ENCODE data around the gene IKZF1. TPM values are rescaled to one million over a fixed set of nuclear protein-coding genes. Genes with fewer than 3 reads are reported as not detected.

IKZF1 gene
- total and polyA plus RNA-seq, 2 donors (not counting 1 experiment from before 2014, with no cell fraction given): 0.01 TPM; not detected in 1

DNA sequence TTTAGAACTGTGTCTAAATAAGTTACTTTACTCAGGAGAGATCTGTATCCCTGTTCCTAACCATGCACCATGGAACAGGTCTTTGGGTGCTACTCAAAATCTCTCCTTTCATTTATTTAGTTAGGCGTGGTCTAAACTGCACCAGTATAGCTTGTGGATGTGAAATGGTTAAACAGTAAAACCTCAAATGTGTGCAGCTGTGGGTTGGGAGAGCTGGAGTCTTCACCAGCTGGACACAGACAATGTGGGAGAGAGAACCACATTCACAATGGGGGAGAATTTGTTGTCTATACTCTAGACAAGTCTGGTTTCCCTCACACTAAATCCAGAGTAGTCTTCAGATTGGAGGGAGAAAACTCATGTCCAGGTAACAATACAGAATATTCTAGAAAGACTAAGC is 31.2 kb upstream of the IKZF1 start:
- no peaks in the 10 kb centered on the region for H3K9me3 ChIP-seq (ENCODE audit: control insufficient read depth, insufficient read depth, low read depth, low read length)
- no peaks in the 10 kb centered on the region for H3K4me1 ChIP-seq (ENCODE audit: control insufficient read depth, extremely low read depth, insufficient read depth, low read length)

DNA sequence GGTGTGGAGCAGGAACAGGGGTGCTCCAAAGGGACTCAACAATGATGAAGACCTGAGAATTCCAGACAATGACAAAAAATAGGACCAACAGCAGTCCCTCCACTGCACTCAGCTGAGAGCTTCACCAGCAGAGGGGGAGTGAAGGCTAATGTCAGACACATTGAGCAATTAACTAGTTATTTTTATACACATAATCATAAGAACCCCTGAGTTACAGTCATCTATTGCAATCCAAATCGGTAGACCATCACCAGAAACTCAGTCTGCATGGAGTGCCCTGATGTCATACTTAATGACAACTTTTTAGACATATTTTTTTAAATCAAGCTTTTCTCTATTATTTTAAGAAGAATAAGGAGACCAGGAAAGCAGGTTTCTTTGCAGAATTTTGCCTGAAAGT is 30.6 kb upstream of the IKZF1 start:
- DNase-seq (ENCODE audit: low read depth in 2 of 2): no peak
- no peak overlapping the region for H3K27ac ChIP-seq (ENCODE audit: insufficient read depth, low read length)

More for the DNA sequence above, 31.2 kb upstream of the IKZF1 start:
- Histone ChIP-seq H4K20me1 (ENCODE audit: control insufficient read depth, extremely low read depth, insufficient read depth, low read length) (no peaks in the 10 kb centered on the region), H3K4me2 (ENCODE audit: extremely low read depth, insufficient read depth, low read length) (no peak overlapping the region), H3K27ac (ENCODE audit: insufficient read depth, low read length) (no peak overlapping the region), H3K27me3 (ENCODE audit: control insufficient read depth, insufficient read depth, low read length) (no peaks in the 10 kb centered on the region), H2AFZ (ENCODE audit: low read length) (no peak overlapping the region), H3K9ac (ENCODE audit: insufficient read depth, low read length) (no peak overlapping the region), H3K36me3 (ENCODE audit: control insufficient read depth, insufficient read depth, low read length) (no peaks in the 10 kb centered on the region), H3K4me3 (replicated peaks in 1 of 4; ENCODE audit: control extremely low read depth in 1 of 4, insufficient read depth in 1 of 4, low read depth in 3 of 4, low read length in 4 of 4) (no peak overlapping the region), H3K79me2 (ENCODE audit: control insufficient read depth, insufficient read depth, low read length) (no peaks in the 10 kb centered on the region)
- no peak for DNase-seq (ENCODE audit: low read depth in 2 of 2)
- no peak for TF ChIP-seq EZH2 (IDR thresholded peaks at IDR 0.05; ENCODE audit: low read length, missing control alignments)
- TF ChIP-seq, protein P1, sequence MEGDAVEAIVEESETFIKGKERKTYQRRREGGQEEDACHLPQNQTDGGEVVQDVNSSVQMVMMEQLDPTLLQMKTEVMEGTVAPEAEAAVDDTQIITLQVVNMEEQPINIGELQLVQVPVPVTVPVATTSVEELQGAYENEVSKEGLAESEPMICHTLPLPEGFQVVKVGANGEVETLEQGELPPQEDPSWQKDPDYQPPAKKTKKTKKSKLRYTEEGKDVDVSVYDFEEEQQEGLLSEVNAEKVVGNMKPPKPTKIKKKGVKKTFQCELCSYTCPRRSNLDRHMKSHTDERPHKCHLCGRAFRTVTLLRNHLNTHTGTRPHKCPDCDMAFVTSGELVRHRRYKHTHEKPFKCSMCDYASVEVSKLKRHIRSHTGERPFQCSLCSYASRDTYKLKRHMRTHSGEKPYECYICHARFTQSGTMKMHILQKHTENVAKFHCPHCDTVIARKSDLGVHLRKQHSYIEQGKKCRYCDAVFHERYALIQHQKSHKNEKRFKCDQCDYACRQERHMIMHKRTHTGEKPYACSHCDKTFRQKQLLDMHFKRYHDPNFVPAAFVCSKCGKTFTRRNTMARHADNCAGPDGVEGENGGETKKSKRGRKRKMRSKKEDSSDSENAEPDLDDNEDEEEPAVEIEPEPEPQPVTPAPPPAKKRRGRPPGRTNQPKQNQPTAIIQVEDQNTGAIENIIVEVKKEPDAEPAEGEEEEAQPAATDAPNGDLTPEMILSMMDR (conservative IDR thresholded peaks at IDR 0.05 in 1 of 2, IDR thresholded peaks at IDR 0.05 in 1 of 2; ENCODE audit: low read depth in 1 of 2, low read length in 2 of 2): no peak

DNA sequence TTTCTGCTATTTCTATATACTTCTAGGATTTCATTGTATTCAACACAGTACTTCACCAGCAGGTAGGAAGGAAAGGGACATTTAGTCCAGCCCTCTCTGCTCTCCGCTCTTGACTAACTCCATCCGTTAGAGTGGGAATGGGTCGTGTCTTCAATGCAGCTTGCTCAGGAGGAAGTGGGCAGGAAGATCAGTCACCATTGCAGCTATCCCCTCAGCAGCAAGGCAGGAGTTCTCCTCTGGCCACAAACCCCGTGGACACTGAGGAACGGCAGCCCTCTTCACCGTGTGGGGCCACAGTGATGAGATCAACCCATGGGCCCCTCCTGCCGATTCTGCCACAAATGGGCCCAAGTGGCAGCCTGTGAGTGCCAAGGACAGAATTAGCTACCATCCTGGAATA is 30.2 kb upstream of the IKZF1 start:
- H3K4me2 ChIP-seq (ENCODE audit: extremely low read depth, insufficient read depth, low read length): no peak overlapping the region

More for the DNA sequence above, 30.6 kb upstream of the IKZF1 start:
- Histone ChIP-seq H2AFZ (ENCODE audit: low read length) (no peak overlapping the region), H3K79me2 (ENCODE audit: control insufficient read depth, insufficient read depth, low read length) (no peaks in the 10 kb centered on the region), H3K36me3 (ENCODE audit: control insufficient read depth, insufficient read depth, low read length) (no peaks in the 10 kb centered on the region), H3K27me3 (ENCODE audit: control insufficient read depth, insufficient read depth, low read length) (no peaks in the 10 kb centered on the region), H3K4me3 (replicated peaks in 1 of 4; ENCODE audit: control extremely low read depth in 1 of 4, insufficient read depth in 1 of 4, low read depth in 3 of 4, low read length in 4 of 4) (no peak overlapping the region), H3K9me3 (ENCODE audit: control insufficient read depth, insufficient read depth, low read depth, low read length) (no peaks in the 10 kb centered on the region), H3K4me1 (ENCODE audit: control insufficient read depth, extremely low read depth, insufficient read depth, low read length) (no peaks in the 10 kb centered on the region), H3K9ac (ENCODE audit: insufficient read depth, low read length) (no peak overlapping the region), H3K4me2 (ENCODE audit: extremely low read depth, insufficient read depth, low read length) (no peak overlapping the region), H4K20me1 (ENCODE audit: control insufficient read depth, extremely low read depth, insufficient read depth, low read length) (no peaks in the 10 kb centered on the region)
- TF ChIP-seq, protein P1 (conservative IDR thresholded peaks at IDR 0.05 in 1 of 2, IDR thresholded peaks at IDR 0.05 in 1 of 2; ENCODE audit: low read depth in 1 of 2, low read length in 2 of 2): no peak
- no peak for TF ChIP-seq EZH2 (IDR thresholded peaks at IDR 0.05; ENCODE audit: low read length, missing control alignments)

More for the DNA sequence above, 30.2 kb upstream of the IKZF1 start:
- Histone ChIP-seq H4K20me1 (ENCODE audit: control insufficient read depth, extremely low read depth, insufficient read depth, low read length) (no peaks in the 10 kb centered on the region), H2AFZ (ENCODE audit: low read length) (no peak overlapping the region), H3K9ac (ENCODE audit: insufficient read depth, low read length) (no peak overlapping the region), H3K36me3 (ENCODE audit: control insufficient read depth, insufficient read depth, low read length) (no peaks in the 10 kb centered on the region), H3K27ac (ENCODE audit: insufficient read depth, low read length) (no peak overlapping the region), H3K79me2 (ENCODE audit: control insufficient read depth, insufficient read depth, low read length) (no peaks in the 10 kb centered on the region), H3K4me3 (replicated peaks in 1 of 4; ENCODE audit: control extremely low read depth in 1 of 4, insufficient read depth in 1 of 4, low read depth in 3 of 4, low read length in 4 of 4) (no peak overlapping the region), H3K4me1 (ENCODE audit: control insufficient read depth, extremely low read depth, insufficient read depth, low read length) (no peaks in the 10 kb centered on the region), H3K9me3 (ENCODE audit: control insufficient read depth, insufficient read depth, low read depth, low read length) (no peaks in the 10 kb centered on the region), H3K27me3 (ENCODE audit: control insufficient read depth, insufficient read depth, low read length) (no peaks in the 10 kb centered on the region)
- DNase-seq (ENCODE audit: low read depth in 2 of 2): no peak
- no peak for TF ChIP-seq EZH2 (IDR thresholded peaks at IDR 0.05; ENCODE audit: low read length, missing control alignments)
- TF ChIP-seq, protein P1 (conservative IDR thresholded peaks at IDR 0.05 in 1 of 2, IDR thresholded peaks at IDR 0.05 in 1 of 2; ENCODE audit: low read depth in 1 of 2, low read length in 2 of 2): no peak
